Skeletal muscle satellite cell (primary cell): ENCODE measurements around the gene TTC23.

Experiments
- H3K27me3 ChIP-seq: 2 replicates; pipeline ENCODE4 v1.7.0; 2013; ENCODE audit warnings: low read length; ENCODE audit not compliant: control insufficient read depth, insufficient read depth
- H3K36me3 ChIP-seq: 2 replicates; pipeline ENCODE4 v1.7.0; 2013; ENCODE audit warnings: mild to moderate bottlenecking, control low read depth, low read length; ENCODE audit not compliant: insufficient read depth
- H3K4me1 ChIP-seq: 2 replicates; pipeline ENCODE4 v1.7.0; 2013; ENCODE audit warnings: low read length; ENCODE audit not compliant: control insufficient read depth, insufficient read depth
- H3K4me2 ChIP-seq: 2 replicates; pipeline ENCODE4 v1.7.0; 2013; ENCODE audit warnings: mild to moderate bottlenecking, low read length
- H3K4me3 ChIP-seq: 2 replicates; pipeline ENCODE4 v1.7.0; 2013; ENCODE audit warnings: low read length
- H3K9ac ChIP-seq: 2 replicates; pipeline ENCODE4 v1.7.0; 2013; ENCODE audit warnings: mild to moderate bottlenecking, low read depth, low read length, moderate library complexity
- H3K9me3 ChIP-seq: replicated peaks from 2 replicates; pipeline ENCODE4 v1.7.0; 2013; ENCODE audit warnings: mild to moderate bottlenecking, control low read depth, low read length

Gene TTC23

GRCh38 chr15:99170476-99171065 lies 78.8 kb downstream of the TTC23 start:
- Histone ChIP-seq H3K9me3 (no peaks in the 10 kb centered on the region), H3K36me3 (peaks cover 21% of the 10 kb centered on the region), H3K4me3 (no peak overlapping the region), H3K9ac (no peak overlapping the region), H3K4me1 (no peaks in the 10 kb centered on the region), H3K4me2 (no peak overlapping the region), H3K27me3 (no peaks in the 10 kb centered on the region)

- Histone ChIP-seq H3K27me3 (no peaks in the 10 kb centered on the region), H3K9me3 (no peaks in the 10 kb centered on the region), H3K36me3 (peaks cover 19% of the 10 kb centered on the region), H3K9ac (no peak overlapping the region), H3K4me1 (no peaks in the 10 kb centered on the region), H3K4me2 (no peak overlapping the region), H3K4me3 (no peak overlapping the region)
These were observed 79.5 kb downstream of the TTC23 start for GRCh38 chr15:99169769-99170311.

GRCh38 chr15:99168601-99169580 lies 80.5 kb downstream of the TTC23 start:
- H3K4me2 ChIP-seq = no peak overlapping the region
- no peaks in the 10 kb centered on the region for H3K27me3 ChIP-seq
- H3K36me3 ChIP-seq = peaks cover 19% of the 10 kb centered on the region
- H3K9me3 ChIP-seq = no peaks in the 10 kb centered on the region
- no peaks in the 10 kb centered on the region for H3K4me1 ChIP-seq
- no peak overlapping the region for H3K4me3 ChIP-seq
- no peak overlapping the region for H3K9ac ChIP-seq

- no peaks in the 10 kb centered on the region for H3K4me1 ChIP-seq
These were observed 81.7 kb downstream of the TTC23 start for GRCh38 chr15:99167640-99168039.

GRCh38 chr15:99167201-99167600 lies 82.2 kb downstream of the TTC23 start:
- Histone ChIP-seq H3K4me2 (no peak overlapping the region), H3K27me3 (no peaks in the 10 kb centered on the region), H3K9me3 (no peaks in the 10 kb centered on the region), H3K4me1 (no peaks in the 10 kb centered on the region), H3K4me3 (no peak overlapping the region), H3K9ac (no peak overlapping the region), H3K36me3 (peaks cover 10% of the 10 kb centered on the region)

More at GRCh38 chr15:99167640-99168039, 81.7 kb downstream of the TTC23 start:
- Histone ChIP-seq H3K4me2 (no peak overlapping the region), H3K4me3 (no peak overlapping the region), H3K36me3 (peaks cover 14% of the 10 kb centered on the region), H3K9me3 (no peaks in the 10 kb centered on the region), H3K9ac (no peak overlapping the region), H3K27me3 (no peaks in the 10 kb centered on the region)

- H3K27me3 ChIP-seq = no peaks in the 10 kb centered on the region
- H3K9me3 ChIP-seq = no peaks in the 10 kb centered on the region
- no peak overlapping the region for H3K4me3 ChIP-seq
- no peaks in the 10 kb centered on the region for H3K4me1 ChIP-seq
- no peak overlapping the region for H3K4me2 ChIP-seq
- peaks cover 9% of the 10 kb centered on the region for H3K36me3 ChIP-seq
- H3K9ac ChIP-seq = no peak overlapping the region
These were observed 83.3 kb downstream of the TTC23 start for GRCh38 chr15:99165956-99166689.

GRCh38 chr15:99165020-99165790 lies 84.2 kb downstream of the TTC23 start:
- no peaks in the 10 kb centered on the region for H3K9me3 ChIP-seq
- H3K4me1 ChIP-seq = no peaks in the 10 kb centered on the region
- no peak overlapping the region for H3K4me2 ChIP-seq
- no peak overlapping the region for H3K4me3 ChIP-seq
- no peaks in the 10 kb centered on the region for H3K27me3 ChIP-seq
- no peak overlapping the region for H3K9ac ChIP-seq
- peaks cover 4% of the 10 kb centered on the region for H3K36me3 ChIP-seq

- Histone ChIP-seq H3K4me2 (no peak overlapping the region), H3K9me3 (no peaks in the 10 kb centered on the region)
These were observed 85.3 kb downstream of the TTC23 start for GRCh38 chr15:99164119-99164518.

GRCh38 chr15:99163271-99164062 lies 85.9 kb downstream of the TTC23 start:
- no peaks in the 10 kb centered on the region for H3K9me3 ChIP-seq
- H3K4me3 ChIP-seq = no peak overlapping the region
- peaks cover 8% of the 10 kb centered on the region for H3K36me3 ChIP-seq
- no peaks in the 10 kb centered on the region for H3K4me1 ChIP-seq
- no peaks in the 10 kb centered on the region for H3K27me3 ChIP-seq
- no peak overlapping the region for H3K4me2 ChIP-seq
- H3K9ac ChIP-seq = no peak overlapping the region

More at GRCh38 chr15:99164119-99164518, 85.3 kb downstream of the TTC23 start:
- Histone ChIP-seq H3K4me3 (no peak overlapping the region), H3K36me3 (peaks cover 4% of the 10 kb centered on the region), H3K9ac (no peak overlapping the region), H3K4me1 (no peaks in the 10 kb centered on the region), H3K27me3 (no peaks in the 10 kb centered on the region)
